Ectodermal cell (in vitro differentiated cells): ENCODE results near the gene CKB.

Experiments
- H3K27ac ChIP-seq: 2 replicates; pipeline ENCODE4 v1.7.0; 2013; ENCODE audit warnings: mild to moderate bottlenecking, low read depth, low read length; ENCODE audit not compliant: insufficient read depth, poor library complexity, severe bottlenecking
- H3K27me3 ChIP-seq: 2 replicates; pipeline ENCODE4 v1.7.0; 2013; ENCODE audit warnings: mild to moderate bottlenecking, low read length; ENCODE audit not compliant: insufficient read depth, control insufficient read depth, poor library complexity, severe bottlenecking
- H3K36me3 ChIP-seq: one replicate; pipeline ENCODE4 v1.7.0; 2013; ENCODE audit warnings: low read length; ENCODE audit not compliant: control insufficient read depth, insufficient read depth
- H3K4me1 ChIP-seq: one replicate; pipeline ENCODE4 v1.7.0; 2013; ENCODE audit warnings: low read length; ENCODE audit not compliant: control insufficient read depth, insufficient read depth
- H3K4me3 ChIP-seq: 2 replicates; pipeline ENCODE4 v1.7.0; 2013; ENCODE audit warnings: low read depth, low read length, control low read depth; ENCODE audit not compliant: insufficient read depth
- H3K9me3 ChIP-seq: 2 replicates; pipeline ENCODE4 v1.7.0; 2013; ENCODE audit warnings: mild to moderate bottlenecking, low read length, moderate library complexity; ENCODE audit not compliant: control insufficient read depth
- WGBS, 2 experiments: methylation state at CpG; one replicate each; pipeline ENCODE4 v1.1.7; 2013; ENCODE audit warnings: missing lambda C conversion rate in 2 of 2; 5-methylcytosine and 5-hydroxymethylcytosine counted together

CKB gene

DNA sequence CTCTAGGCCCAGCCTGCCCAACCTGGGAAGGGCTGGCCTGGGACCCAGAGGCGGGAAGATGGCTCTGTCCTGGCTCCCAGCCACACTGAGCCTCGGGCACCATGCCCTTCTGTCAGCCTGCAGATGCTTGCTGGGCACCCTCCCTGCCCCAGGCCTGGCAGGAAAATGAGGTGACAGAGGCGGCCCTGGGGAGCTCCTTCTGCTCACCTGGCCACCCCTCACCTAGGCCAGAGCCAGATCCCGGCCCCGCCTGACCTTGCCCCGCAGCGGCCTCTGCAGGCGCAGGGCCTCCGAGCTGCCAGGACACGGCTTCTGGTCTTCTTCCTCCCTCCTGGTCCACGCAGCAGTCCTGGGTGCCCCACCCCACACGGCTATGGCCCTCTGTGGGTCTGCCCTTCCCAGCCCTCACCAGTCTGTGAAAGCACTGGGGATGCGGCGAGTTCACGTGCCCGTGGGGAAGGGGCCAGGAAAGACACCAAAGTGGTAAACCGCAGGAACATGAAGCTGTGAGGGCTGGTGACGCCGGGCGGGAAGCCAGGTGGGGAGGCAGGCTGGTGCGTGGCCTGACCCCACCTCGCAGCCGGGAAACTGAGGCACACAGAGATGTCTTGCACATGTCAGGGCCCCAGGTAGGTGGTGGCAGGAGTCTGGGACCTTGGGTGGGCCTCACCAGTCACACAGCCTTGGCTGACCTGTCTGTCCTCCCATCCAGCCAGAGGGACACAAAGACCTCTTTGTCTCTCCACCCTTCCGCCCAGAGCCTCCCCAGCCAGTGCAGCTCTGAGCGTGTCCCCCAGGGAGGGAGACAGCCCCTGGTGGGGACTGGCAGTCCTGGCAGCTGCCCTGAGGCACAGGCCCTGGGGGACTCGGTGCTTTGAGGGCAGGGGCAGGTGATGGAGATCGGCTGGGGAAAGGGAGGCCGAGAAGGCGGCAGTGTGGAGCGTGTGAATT lies 27.0 kb upstream of the CKB start:
- Histone ChIP-seq H3K4me3 (no peak overlapping the region), H3K27ac (no peak overlapping the region), H3K9me3 (no peaks in the 10 kb centered on the region), H3K36me3 (no peaks in the 10 kb centered on the region), H3K27me3 (no peaks in the 10 kb centered on the region), H3K4me1 (peaks cover 19% of the 10 kb centered on the region)
- WGBS, 2 experiments, result 91 to 92% methylated on average over 30 of the region's 30 CpGs

DNA sequence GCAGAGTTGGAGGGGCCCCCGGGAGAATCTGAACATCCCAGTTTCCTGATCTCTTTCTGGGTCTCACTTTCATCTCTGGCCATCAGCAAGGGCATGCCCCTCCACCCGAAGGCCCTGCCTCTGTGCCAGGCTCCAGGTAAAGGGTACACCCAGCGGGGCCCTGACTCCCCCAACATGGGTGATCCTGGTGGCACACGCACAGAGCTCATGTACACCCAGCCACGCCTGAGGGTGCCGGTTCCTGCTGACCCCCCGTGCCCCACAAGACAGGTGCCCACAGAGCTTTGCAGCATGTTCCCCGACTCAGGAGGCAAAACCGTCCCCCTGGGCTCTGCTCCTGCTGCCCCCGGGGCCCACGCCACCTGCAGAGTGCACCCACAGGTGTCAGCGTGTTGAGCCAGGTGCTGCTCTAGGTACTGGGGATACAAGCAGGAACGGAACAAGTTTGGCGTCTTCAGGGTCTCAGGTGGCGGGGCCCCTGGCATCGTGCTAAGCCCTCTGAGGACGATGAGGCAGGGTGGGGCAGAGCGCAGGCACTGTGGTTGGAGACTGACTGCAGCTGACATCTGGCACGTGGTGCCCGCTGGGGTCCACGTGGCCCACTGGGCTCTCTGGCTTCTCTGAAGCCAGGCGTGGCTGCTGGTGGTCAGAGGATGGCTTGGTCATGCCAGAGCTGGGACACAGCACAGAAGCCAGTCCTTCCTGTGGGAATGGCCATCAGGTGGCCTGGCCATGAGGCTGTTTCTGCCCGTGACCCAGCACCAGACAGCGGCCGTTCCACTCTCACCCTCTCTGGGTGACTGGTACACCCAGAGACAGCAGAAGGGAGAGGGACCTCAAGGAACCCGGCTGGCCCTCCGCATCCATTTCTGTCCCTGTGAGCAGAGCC lies 26.1 kb upstream of the CKB start:
- WGBS, 2 experiments, result 94 to 95% methylated on average over 27 of the region's 27 CpGs
- Histone ChIP-seq H3K36me3 (no peaks in the 10 kb centered on the region), H3K4me3 (no peak overlapping the region), H3K27ac (no peak overlapping the region), H3K4me1 (peaks cover 28% of the 10 kb centered on the region), H3K9me3 (no peaks in the 10 kb centered on the region), H3K27me3 (no peaks in the 10 kb centered on the region)

DNA sequence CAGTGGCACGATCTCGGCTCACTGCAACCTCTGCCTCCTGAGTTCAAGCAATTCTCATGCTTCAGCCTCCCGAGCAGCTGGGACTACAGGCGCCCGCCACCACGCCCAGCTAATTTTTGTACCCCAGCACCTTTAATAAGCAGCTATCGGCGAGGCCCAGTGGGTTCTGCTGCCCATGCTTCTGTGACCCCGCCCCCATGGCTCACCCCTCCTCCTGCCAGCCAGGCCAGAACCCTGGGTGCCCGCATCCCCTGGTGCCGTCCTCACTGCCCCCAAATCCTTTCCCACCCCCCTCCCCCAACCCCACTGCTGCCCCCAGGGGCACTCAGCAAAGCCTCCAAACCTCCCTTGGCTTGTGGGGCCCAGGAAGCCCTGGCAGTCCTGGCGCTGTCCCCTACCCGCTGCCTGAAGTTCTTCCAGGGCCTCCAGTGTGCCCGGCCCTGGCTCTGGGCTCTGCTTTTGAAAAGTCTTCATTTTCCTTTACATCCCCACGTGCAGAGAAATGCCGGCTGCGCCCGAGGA lies 25.4 kb upstream of the CKB start:
- Histone ChIP-seq H3K27ac (no peak overlapping the region), H3K4me1 (peaks cover 35% of the 10 kb centered on the region), H3K27me3 (no peaks in the 10 kb centered on the region), H3K36me3 (no peaks in the 10 kb centered on the region), H3K4me3 (no peak overlapping the region), H3K9me3 (no peaks in the 10 kb centered on the region)
- 90 to 92% methylated on average over 18 of the region's 18 CpGs for WGBS, 2 experiments

DNA sequence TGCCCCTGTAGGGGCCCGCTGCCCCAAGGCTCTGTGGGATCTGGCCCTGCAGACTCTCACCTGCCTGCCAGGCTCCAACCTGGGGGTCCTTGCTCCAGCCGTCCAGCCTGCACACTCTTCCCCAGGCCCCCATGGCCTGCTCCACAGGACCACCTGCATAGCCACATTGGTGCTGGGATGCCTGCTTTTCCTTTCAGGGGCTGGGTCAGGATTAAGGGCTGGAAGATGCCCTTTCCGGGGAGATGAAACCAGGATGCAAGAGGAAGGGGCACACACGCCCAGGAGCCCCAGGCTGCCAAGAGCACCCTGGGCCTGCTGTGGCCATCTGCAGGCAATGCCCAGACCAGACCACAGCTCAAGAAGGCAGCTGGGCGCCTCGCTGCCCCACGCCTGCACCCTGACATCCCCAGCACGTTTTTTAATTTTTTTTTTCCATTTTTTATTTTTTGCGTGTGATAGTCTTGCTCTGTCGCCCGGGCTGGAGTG lies 24.9 kb upstream of the CKB start:
- Histone ChIP-seq H3K9me3 (no peaks in the 10 kb centered on the region), H3K4me1 (peaks cover 37% of the 10 kb centered on the region), H3K36me3 (no peaks in the 10 kb centered on the region), H3K4me3 (no peak overlapping the region), H3K27ac (no peak overlapping the region), H3K27me3 (no peaks in the 10 kb centered on the region)
- 91 to 92% methylated on average over 11 of the region's 11 CpGs for WGBS, 2 experiments

DNA sequence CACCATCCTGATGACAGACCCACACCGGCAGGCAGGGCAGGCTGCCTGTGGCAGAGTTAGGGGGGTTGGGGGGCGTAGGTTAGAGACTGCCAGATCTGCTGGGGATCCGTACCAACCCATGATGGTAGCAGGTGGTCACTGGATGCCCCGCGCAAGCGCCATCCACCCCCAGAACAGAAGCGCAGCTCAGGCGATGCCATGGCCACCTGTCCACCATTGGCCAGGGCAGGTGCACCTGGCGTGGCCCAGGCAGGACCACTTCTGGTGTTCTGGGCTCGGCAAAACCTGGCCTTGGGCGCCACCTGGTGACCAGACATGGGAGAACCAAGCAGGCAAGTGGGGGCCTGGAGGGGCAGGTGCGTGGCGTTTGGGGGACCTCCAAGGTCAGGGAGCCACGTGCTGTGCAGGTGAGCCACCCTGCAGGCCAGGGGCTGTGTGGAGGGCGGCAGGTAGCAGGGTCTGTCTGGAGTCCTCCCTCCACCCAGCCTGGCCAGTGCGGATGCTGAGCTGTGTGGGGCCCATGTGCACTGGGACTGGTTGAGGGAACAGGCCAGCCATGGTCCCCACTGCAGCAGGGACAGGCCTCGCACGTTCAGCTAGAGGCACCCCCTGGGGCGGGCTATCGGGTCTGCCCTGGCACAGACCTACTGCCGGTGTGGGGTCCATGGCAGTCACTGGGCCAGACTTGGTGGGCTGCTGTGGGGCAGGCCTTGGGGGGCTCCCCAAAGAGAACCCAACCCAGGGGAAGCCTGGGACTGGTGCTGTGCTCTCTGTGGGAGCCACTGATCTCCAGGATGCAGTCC lies 24.2 kb upstream of the CKB start:
- no peaks in the 10 kb centered on the region for H3K36me3 ChIP-seq
- 33 to 37% methylated on average over 21 of the region's 21 CpGs for WGBS, 2 experiments
- H3K27me3 ChIP-seq, result no peaks in the 10 kb centered on the region
- no peak overlapping the region for H3K27ac ChIP-seq
- no peaks in the 10 kb centered on the region for H3K9me3 ChIP-seq
- H3K4me1 ChIP-seq, result peaks cover 43% of the 10 kb centered on the region
- no peak overlapping the region for H3K4me3 ChIP-seq

DNA sequence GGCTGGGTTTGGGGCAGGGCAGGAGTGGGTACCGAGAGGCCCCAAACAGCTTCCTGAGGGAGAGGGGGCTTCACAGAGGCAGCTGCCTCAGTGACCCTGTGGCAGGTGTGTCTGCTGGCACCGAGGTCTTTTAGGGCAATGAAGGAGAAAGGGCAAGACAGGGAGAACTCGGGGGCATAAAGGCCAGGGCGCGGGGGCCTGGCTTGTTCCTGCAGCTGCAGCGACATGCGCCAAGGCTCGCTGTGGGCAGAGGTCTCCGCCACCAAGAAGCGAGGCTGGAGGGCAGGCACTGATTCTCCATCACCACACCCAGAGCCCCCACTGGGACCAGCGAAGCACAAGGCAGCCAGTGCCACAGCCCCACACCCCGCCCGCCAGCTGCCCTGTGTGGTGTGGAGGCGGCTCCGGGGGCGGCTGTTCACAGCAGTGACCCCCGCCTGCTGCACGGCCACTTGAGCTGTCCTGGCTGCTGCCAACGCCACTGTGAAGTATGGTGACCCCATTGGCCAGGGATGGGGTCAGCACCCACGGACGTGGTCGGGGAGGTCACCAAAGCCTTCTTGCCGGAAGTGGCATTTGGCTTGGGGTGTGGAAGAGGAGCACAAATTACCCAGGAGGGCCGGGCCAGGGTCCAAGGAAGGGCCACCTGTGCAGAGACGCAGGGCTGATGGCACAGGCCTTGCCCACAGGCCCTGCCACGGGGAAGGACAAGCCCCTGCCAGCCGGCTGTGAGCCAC lies 23.5 kb upstream of the CKB start:
- no peak overlapping the region for H3K4me3 ChIP-seq
- peaks cover 51% of the 10 kb centered on the region for H3K4me1 ChIP-seq
- no peaks in the 10 kb centered on the region for H3K36me3 ChIP-seq
- no peak overlapping the region for H3K27ac ChIP-seq
- H3K27me3 ChIP-seq, result no peaks in the 10 kb centered on the region
- H3K9me3 ChIP-seq, result no peaks in the 10 kb centered on the region
- 90% methylated on average over 27 of the region's 27 CpGs for WGBS, 2 experiments

DNA sequence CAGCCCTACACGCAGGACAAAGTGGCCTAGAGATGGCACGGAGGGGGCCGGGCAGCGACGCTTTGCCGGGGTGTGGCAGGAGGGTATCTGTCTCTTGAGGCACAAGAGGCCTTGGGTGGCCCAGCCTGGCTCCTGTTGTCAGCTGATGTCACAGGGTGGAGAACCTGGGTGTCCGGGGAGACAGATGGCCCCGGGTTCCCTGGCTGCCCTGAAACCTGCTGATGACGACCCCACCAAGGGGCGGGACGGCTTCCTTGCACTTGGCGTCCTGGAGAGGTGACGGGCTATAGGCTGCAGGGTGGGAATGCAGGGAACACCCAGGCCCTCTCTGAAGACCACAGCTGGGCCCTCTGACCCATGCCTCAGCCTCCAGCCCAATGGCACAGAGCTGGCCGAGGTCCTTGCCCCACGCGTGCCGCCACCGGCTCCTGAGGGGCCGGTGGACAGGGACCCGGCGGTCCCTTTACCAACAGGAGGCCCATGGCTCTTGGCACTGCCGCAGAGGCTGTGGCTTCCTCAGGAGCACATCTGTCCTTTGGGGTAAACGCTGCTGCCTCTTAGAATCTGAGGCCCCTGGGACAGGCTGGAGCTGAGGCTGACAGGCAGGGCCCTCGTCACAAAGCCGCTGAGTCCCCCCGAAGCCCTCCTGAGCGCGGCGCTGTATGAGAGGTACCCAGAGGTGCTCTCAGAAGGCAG lies 22.7 kb upstream of the CKB start:
- H3K36me3 ChIP-seq, result no peaks in the 10 kb centered on the region
- 90 to 91% methylated on average over 29 of the region's 29 CpGs for WGBS, 2 experiments
- no peaks in the 10 kb centered on the region for H3K27me3 ChIP-seq
- peaks cover 51% of the 10 kb centered on the region for H3K4me1 ChIP-seq
- no peak overlapping the region for H3K4me3 ChIP-seq
- no peaks in the 10 kb centered on the region for H3K9me3 ChIP-seq
- H3K27ac ChIP-seq, result no peak overlapping the region

DNA sequence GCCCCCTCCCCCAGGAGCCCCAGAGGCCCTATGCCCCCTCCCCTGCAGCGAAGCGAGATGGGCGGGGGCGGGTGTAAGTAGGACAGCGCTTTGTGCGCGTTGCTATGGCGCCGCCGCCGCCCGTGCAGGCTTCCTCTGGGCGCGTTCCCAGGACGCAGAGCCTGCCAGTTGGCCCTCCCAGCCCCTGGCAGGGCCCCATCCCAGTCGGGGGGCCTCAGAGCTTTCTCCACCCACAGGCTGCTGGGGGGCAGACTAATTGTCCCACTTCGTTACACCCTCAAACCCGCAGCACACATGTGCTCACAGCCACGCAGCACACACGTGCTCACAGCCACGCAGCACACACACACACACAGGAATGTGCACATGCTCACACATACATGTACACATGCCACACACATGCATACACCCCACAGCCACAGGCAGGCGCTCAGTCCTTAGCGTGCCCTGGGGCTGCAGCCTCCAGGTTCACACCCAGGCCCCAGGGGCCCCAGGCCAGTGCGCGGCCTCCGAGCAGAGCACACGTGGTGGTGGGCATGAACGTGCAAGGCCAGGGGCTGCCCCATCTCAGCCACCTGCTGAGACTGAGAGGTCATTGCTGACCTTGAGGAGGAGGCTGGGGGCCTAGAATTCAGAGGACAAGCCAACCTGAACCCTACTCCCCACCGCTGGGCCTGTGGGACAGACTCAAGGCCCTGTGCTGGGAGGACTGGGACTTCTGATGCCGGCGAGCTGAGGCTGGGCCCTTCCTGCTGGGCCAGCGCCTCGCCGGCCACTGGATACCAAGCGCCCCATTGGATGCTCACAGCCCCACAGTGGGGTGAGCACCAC lies 22.0 kb upstream of the CKB start:
- peaks cover 49% of the 10 kb centered on the region for H3K4me1 ChIP-seq
- H3K9me3 ChIP-seq, result no peaks in the 10 kb centered on the region
- no peak overlapping the region for H3K4me3 ChIP-seq
- H3K27ac ChIP-seq, result no peak overlapping the region
- H3K27me3 ChIP-seq, result no peaks in the 10 kb centered on the region
- H3K36me3 ChIP-seq, result no peaks in the 10 kb centered on the region
- WGBS, 2 experiments, result 86 to 88% methylated on average over 35 of the region's 35 CpGs
